ENCODE data around the gene CASKIN1. TPM values are rescaled to one million over a fixed set of nuclear protein-coding genes. Genes with fewer than 3 reads are reported as not detected.

The CASKIN1 gene
- polyA plus RNA-seq, 2 of the 4 experiments (the other 2 are of a cell fraction) = 0.27 to 0.87 TPM

DNA sequence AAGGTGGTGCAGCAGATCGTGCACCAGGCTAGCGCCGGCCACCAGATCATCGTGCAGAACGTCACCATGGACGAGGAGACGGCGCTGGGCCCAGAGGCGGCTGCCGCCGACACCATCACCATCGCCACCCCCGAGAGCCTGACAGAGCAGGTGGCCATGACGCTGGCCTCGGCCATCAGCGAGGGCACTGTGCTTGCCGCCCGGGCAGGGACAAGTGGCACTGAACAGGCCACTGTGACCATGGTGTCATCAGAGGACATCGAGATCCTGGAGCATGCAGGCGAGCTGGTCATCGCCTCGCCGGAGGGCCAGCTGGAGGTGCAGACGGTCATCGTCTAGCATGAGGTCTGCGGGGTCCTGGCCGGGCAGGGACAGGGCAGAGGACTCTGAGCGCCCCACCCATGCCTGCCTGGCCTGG is 38.8 kb upstream of the CASKIN1 start:
- ChIA-PET CTCF (no interaction called here), POLR2A (interaction anchor here (1.3 kb wide), 1 partner anchor 16 kb away, joined by 4 read pairs; the partner anchor contains the start of gene ECI1)
- H3K27ac ChIP-seq = no peak overlapping the region
- 92% methylated on average over 28 of the region's 28 CpGs for WGBS (ENCODE audit: missing lambda C conversion rate)
- H3K4me3 ChIP-seq = no peak overlapping the region
- no peak overlapping the region for H3K4me2 ChIP-seq
- no peaks in the 10 kb centered on the region for H3K4me1 ChIP-seq
- FAIRE-seq (no peak), DNase-seq (ENCODE audit: low read depth in 1 of 2, low spot score in 1 of 2) (no peak), ATAC-seq (no peak; a peak in 1 of 6 replicates)
- TF ChIP-seq POLR2AphosphoS2 (conservative IDR thresholded peaks at IDR 0.05; ENCODE audit: low read length) (0 out of 2 replicates have a peak, but pooled peaks have one; percentile 62), GATA3 (IDR thresholded peaks at IDR 0.05; ENCODE audit: borderline replicate concordance) (no peak)
- H3K9me3 ChIP-seq = no peaks in the 10 kb centered on the region

DNA sequence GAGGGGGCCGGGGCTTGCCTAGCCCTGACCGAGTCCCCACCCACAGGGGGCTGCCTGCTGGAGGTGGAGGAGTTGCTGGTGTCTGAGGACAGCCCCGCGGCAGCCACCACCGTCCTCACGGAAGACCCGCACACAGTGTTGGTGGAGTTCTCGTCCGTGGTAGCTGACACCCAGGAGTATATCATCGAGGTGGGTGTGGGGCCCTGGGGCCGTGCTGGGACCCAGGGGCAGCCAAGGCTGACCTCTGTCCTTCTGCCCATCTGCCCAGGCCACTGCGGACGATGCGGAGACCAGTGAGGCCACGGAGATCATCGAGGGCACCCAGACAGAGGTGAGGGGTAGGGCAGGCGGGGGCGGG is 38.4 kb upstream of the CASKIN1 start:
- Histone ChIP-seq H3K27ac (no peak overlapping the region), H3K4me3 (no peak overlapping the region), H3K4me1 (no peaks in the 10 kb centered on the region), H3K9me3 (no peaks in the 10 kb centered on the region), H3K4me2 (no peak overlapping the region)
- ATAC-seq = no peak
- POLR2A ChIA-PET = no interaction called here
- FAIRE-seq = no peak
- DNase-seq (ENCODE audit: low read depth in 1 of 2, low spot score in 1 of 2) = no peak
- WGBS (ENCODE audit: missing lambda C conversion rate) = 97% methylated on average over 9 of the region's 18 CpGs
- CTCF ChIA-PET = interaction anchor here (0.8 to 1.0 kb wide), 2 partner anchors 17 to 267 kb away, joined by 3 read pairs; partner anchors contain the start of gene ECI1
- TF ChIP-seq RCOR1 (IDR thresholded peaks at IDR 0.05; ENCODE audit: low read depth, low read length) (no peak), RFX5 (IDR thresholded peaks at IDR 0.05) (no peak), HOXB13 (CRISPR knock-in tag; IDR thresholded peaks at IDR 0.05; ENCODE audit: low read depth) (no peak), JUN (IDR thresholded peaks at IDR 0.05) (no peak), ZC3H11A (IDR thresholded peaks at IDR 0.05) (no peak), EHF (CRISPR knock-in tag; IDR thresholded peaks at IDR 0.05) (no peak), CHD4 (IDR thresholded peaks at IDR 0.05; ENCODE audit: borderline replicate concordance) (no peak), KDM1A (IDR thresholded peaks at IDR 0.05; ENCODE audit: low read depth) (no peak), FOSL2 (IDR thresholded peaks at IDR 0.05) (no peak), FOSL2 (CRISPR knock-in tag; IDR thresholded peaks at IDR 0.05) (no peak), HDAC2 (IDR thresholded peaks at IDR 0.05) (no peak), RAD21 (conservative IDR thresholded peaks at IDR 0.05 in 1 of 2, IDR thresholded peaks at IDR 0.05 in 1 of 2) (no peak), NPAS2 (CRISPR knock-in tag; IDR thresholded peaks at IDR 0.05; ENCODE audit: borderline replicate concordance) (no peak), RARB (CRISPR knock-in tag; IDR thresholded peaks at IDR 0.05) (no peak), TP53 (CRISPR knock-in tag; IDR thresholded peaks at IDR 0.05) (no peak), ZNF302 (CRISPR knock-in tag; IDR thresholded peaks at IDR 0.05) (no peak), POLR2AphosphoS2 (conservative IDR thresholded peaks at IDR 0.05; ENCODE audit: low read length) (no peak; the same call in 1 of the 2 replicates), GATA3 (IDR thresholded peaks at IDR 0.05; ENCODE audit: borderline replicate concordance) (no peak)
- TF ChIP-seq, protein P1, sequence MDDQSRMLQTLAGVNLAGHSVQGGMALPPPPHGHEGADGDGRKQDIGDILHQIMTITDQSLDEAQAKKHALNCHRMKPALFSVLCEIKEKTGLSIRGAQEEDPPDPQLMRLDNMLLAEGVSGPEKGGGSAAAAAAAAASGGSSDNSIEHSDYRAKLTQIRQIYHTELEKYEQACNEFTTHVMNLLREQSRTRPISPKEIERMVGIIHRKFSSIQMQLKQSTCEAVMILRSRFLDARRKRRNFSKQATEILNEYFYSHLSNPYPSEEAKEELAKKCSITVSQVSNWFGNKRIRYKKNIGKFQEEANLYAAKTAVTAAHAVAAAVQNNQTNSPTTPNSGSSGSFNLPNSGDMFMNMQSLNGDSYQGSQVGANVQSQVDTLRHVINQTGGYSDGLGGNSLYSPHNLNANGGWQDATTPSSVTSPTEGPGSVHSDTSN (IDR thresholded peaks at IDR 0.05) = no peak
- TF ChIP-seq, protein P2, sequence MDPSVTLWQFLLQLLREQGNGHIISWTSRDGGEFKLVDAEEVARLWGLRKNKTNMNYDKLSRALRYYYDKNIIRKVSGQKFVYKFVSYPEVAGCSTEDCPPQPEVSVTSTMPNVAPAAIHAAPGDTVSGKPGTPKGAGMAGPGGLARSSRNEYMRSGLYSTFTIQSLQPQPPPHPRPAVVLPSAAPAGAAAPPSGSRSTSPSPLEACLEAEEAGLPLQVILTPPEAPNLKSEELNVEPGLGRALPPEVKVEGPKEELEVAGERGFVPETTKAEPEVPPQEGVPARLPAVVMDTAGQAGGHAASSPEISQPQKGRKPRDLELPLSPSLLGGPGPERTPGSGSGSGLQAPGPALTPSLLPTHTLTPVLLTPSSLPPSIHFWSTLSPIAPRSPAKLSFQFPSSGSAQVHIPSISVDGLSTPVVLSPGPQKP (IDR thresholded peaks at IDR 0.05; ENCODE audit: low read depth, low read length) = no peak
- TF ChIP-seq, protein P3, sequence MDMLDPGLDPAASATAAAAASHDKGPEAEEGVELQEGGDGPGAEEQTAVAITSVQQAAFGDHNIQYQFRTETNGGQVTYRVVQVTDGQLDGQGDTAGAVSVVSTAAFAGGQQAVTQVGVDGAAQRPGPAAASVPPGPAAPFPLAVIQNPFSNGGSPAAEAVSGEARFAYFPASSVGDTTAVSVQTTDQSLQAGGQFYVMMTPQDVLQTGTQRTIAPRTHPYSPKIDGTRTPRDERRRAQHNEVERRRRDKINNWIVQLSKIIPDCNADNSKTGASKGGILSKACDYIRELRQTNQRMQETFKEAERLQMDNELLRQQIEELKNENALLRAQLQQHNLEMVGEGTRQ (IDR thresholded peaks at IDR 0.05) = no peak
